GM12878 (cell line): Measurements from ENCODE around the gene RBM6. TPM values are rescaled to one million over a fixed set of nuclear protein-coding genes. Genes with fewer than 3 reads are reported as not detected.

ENCODE experiments used
- ATAC-seq: fragments of 200-7000 bp; cut with Tn5 transposase; 3 replicates; pipeline ENCODE4 v1.9.1; 2020; ENCODE audit warnings: mild to moderate bottlenecking, moderate library complexity
- BruUV-seq: library from RNA; stranded (reverse); fragments of 400-500 nt; replicated peaks from 2 replicates; lab custom pipeline; 2021; lab: Mats Ljungman, UMichigan
- CTCF ChIA-PET: fragments of 300-600 bp; sonication (Branson Sonifier 250); formaldehyde crosslinking; extraction: SDS; loops from one replicate; lab custom pipeline; 2021; ENCODE audit warnings: inconsistent platforms; lab: Yijun Ruan, JAX
- POLR2A ChIA-PET: fragments of 350-600 bp; formaldehyde crosslinking; extraction: SDS; loops from one replicate; lab custom pipeline; 2021; ENCODE audit warnings: inconsistent platforms; lab: Charles Lee
- RAD21 ChIA-PET: fragments of 300-600 bp; sonication (Branson Sonifier 250); formaldehyde crosslinking; loops from one replicate; lab custom pipeline; 2023; ENCODE audit warnings: antibody characterized with exemption; ENCODE audit not compliant: unreplicated experiment; lab: Charles Lee
- SMC1A ChIA-PET: fragments of 300-600 bp; sonication (Branson Sonifier 250); formaldehyde crosslinking; loops from one replicate; lab custom pipeline; 2023; ENCODE audit not compliant: unreplicated experiment, uncharacterized antibody; lab: Charles Lee
- DNase-seq: peaks from one replicate; pipeline ENCODE4 v3.0.0-alpha.2; 2011; ENCODE audit warnings: low read depth, low spot score
- FAIRE-seq: peaks from 3 replicates; lab custom pipeline; 2011; peaks lifted over from hg19 to GRCh38; lab: Jason Lieb, UNC
- H2AFZ ChIP-seq: 2 replicates; pipeline ENCODE4 v1.6.0; 2011; ENCODE audit warnings: low read depth, low read length, control low read depth; ENCODE audit not compliant: control insufficient read depth
- H3K27ac ChIP-seq: 2 replicates; pipeline ENCODE4 v1.5.1; 2011; ENCODE audit warnings: control low read depth; ENCODE audit not compliant: control insufficient read depth, insufficient read depth
- H3K27me3 ChIP-seq, 2 experiments: replicated peaks in 1 of 2; 2 replicates each; pipeline versions ENCODE4 v1.6.0 to v1.6.1; 2011; ENCODE audit warnings: low read length in 1 of 2; ENCODE audit not compliant: control insufficient read depth in 2 of 2, insufficient read depth in 2 of 2
- H3K36me3 ChIP-seq, 2 experiments: 2 replicates each; pipeline ENCODE4 v1.5.1; 2011; ENCODE audit warnings: low read length in 1 of 2; ENCODE audit not compliant: control insufficient read depth in 2 of 2, insufficient read depth in 2 of 2
- H3K4me1 ChIP-seq: 2 replicates; pipeline ENCODE4 v1.6.1; 2011; ENCODE audit warnings: mild to moderate bottlenecking, low read length, moderate library complexity, mixed read lengths; ENCODE audit not compliant: control insufficient read depth, insufficient read depth
- H3K4me2 ChIP-seq: 2 replicates; pipeline ENCODE4 v1.6.0; 2011; ENCODE audit warnings: control low read depth; ENCODE audit not compliant: control insufficient read depth, insufficient read depth
- H3K4me3 ChIP-seq: fragments of 200-600 bp; sonication (generic); 2 replicates; pipeline ENCODE4 v1.5.1; 2016
- H3K79me2 ChIP-seq: 2 replicates; pipeline ENCODE4 v1.6.0; 2011; ENCODE audit warnings: low read length; ENCODE audit not compliant: control insufficient read depth, insufficient read depth
- H3K9ac ChIP-seq: 2 replicates; pipeline ENCODE4 v1.8.0; 2011; ENCODE audit warnings: low read length, control low read depth, mixed read lengths; ENCODE audit not compliant: control insufficient read depth, insufficient read depth
- H3K9me3 ChIP-seq: replicated peaks from 3 replicates; pipeline ENCODE4 v1.5.1; 2011; ENCODE audit warnings: mild to moderate bottlenecking, low read length; ENCODE audit not compliant: control insufficient read depth, insufficient read depth
- H4K20me1 ChIP-seq: 2 replicates; pipeline ENCODE4 v1.6.0; 2011; ENCODE audit not compliant: control insufficient read depth, insufficient read depth
- ASH2L ChIP-seq: fragments of 300-600, 200-600 bp; sonication (generic); IDR thresholded peaks from 2 replicates; pipeline ENCODE4 v1.6.1; 2017; ENCODE audit warnings: low read depth, mild to moderate bottlenecking, borderline replicate concordance
- BCLAF1 ChIP-seq: fragments of 450-650 bp; IDR thresholded peaks from 2 replicates; pipeline ENCODE4 v1.6.1; 2017; ENCODE audit warnings: antibody characterized with exemption, mild to moderate bottlenecking, moderate library complexity
- CBX3 ChIP-seq: fragments of 200-600 bp; sonication (generic); IDR thresholded peaks from 2 replicates; pipeline ENCODE4 v1.6.1; 2016; ENCODE audit warnings: low read depth, borderline replicate concordance
- EED ChIP-seq: sonication (generic); IDR thresholded peaks from 2 replicates; pipeline ENCODE4 v1.6.1; 2016; ENCODE audit warnings: antibody characterized with exemption, low read depth
- KLF5 ChIP-seq: fragments of 450-650 bp; IDR thresholded peaks from 2 replicates; pipeline ENCODE4 v1.6.1; 2014; ENCODE audit warnings: mild to moderate bottlenecking; ENCODE audit not compliant: partially characterized antibody
- MEF2B ChIP-seq: fragments of 450-650 bp; IDR thresholded peaks from 2 replicates; pipeline ENCODE4 v1.6.1; 2018; ENCODE audit warnings: mild to moderate bottlenecking, moderate library complexity; ENCODE audit not compliant: partially characterized antibody, poor library complexity, severe bottlenecking
- RAD51 ChIP-seq: fragments of 450-650 bp; IDR thresholded peaks from 2 replicates; pipeline ENCODE4 v1.6.1; 2016; ENCODE audit warnings: moderate library complexity, mild to moderate bottlenecking, inconsistent platforms
- ZBTB11 ChIP-seq: fragments of 450-650 bp; formaldehyde crosslinking; IDR thresholded peaks from 2 replicates; pipeline ENCODE4 v1.5.0; 2022; ENCODE audit warnings: mild to moderate bottlenecking, missing genetic modification characterization
- WGBS: methylation state at CpG from one replicate; pipeline ENCODE4 v1.1.6; 2016; ENCODE audit warnings: low lambda C conversion rate; ENCODE audit not compliant: insufficient replicate concordance, insufficient coverage; ENCODE audit errors: missing lambda C conversion rate; 5-methylcytosine and 5-hydroxymethylcytosine counted together
- in situ Hi-C: fragments of 300-500 bp; cut with MboI; formaldehyde crosslinking; loops from 9 replicates; pipeline ENCODE4 v1.14.3; 2018; ENCODE audit warnings: mixed read lengths
- intact Hi-C: fragments of 100-400 bp; cut with micrococcal nuclease; formaldehyde crosslinking; loops from one replicate; pipeline ENCODE4 v1.14.2; 2022; ENCODE audit not compliant: unreplicated experiment
- polyA plus RNA-seq, 11 experiments: library from polyadenylated mRNA; depleted of rRNA in 4 of 11; unstranded in 6 of 11; stranded (reverse) in 5 of 11; fragments of >200 nt; fragmentation: Nextera tagmentation in 4 of 11; fragmentation: Illumina TruSeq in 1 of 11; extraction: Ambion mirVana in 4 of 11; extraction: Trizol in 1 of 11; gene quantifications; 1 replicate in 1 of 11; 2 replicates in 10 of 11; pipeline versions ENCODE4 v1.2.1 to v1.2.3, GENCODE V29; 2011 to 2016; ENCODE audit warnings: inconsistent platforms in 2 of 11, missing spikeins in 2 of 11, low read depth in 1 of 11
- total RNA-seq, 4 experiments: library from RNA; depleted of rRNA in 3 of 4; stranded (reverse); fragments of >200 nt in 3 of 4; fragmentation: Illumina TruSeq in 1 of 4; extraction: Trizol in 1 of 4; gene quantifications; 2 replicates each; pipeline versions ENCODE4 v1.2.1 to v1.2.3, GENCODE V29; 2013 to 2021

RBM6 gene
- total and polyA plus RNA-seq, 10 of the 15 experiments (the other 5 are each of a cell fraction or from before 2014, with no cell fraction given), result 45.3 to 103 (median 81.3) TPM

- intact Hi-C loops (no loop called here), in situ Hi-C loops (no loop called here)
- H3K4me2 ChIP-seq, result peak overlapping the region; percentile 94; the same call in 1 of the 2 replicates
- H3K4me1 ChIP-seq, result no peaks in the 10 kb centered on the region; the same call in 1 of the 2 replicates
- H2AFZ ChIP-seq, result no peak overlapping the region
- H3K9me3 ChIP-seq, result no peaks in the 10 kb centered on the region
- SMC1A ChIA-PET, result interaction anchor here (1.1 to 1.7 kb wide), 2 partner anchors 19 to 27 kb away, joined by 3 to 8 read pairs; no protein-coding TSS in a partner anchor
- no TSS peak for BruUV-seq
- no peak overlapping the region for H3K27ac ChIP-seq
- CTCF ChIA-PET, result interaction anchor here (0.7 to 2.6 kb wide), 9 partner anchors 18 to 834 kb away, joined by 3 to 6 read pairs (median 3); no protein-coding TSS in a partner anchor
- ATAC-seq, result no peak
- no peak for TF ChIP-seq EED
- no peak for TF ChIP-seq BCLAF1
- no peak for TF ChIP-seq MEF2B
- TF ChIP-seq ZBTB11, result no peak
- TF ChIP-seq ASH2L, result no peak
- TF ChIP-seq KLF5, result no peak
- no peak for TF ChIP-seq RAD51
- no peak for TF ChIP-seq CBX3
- TF ChIP-seq, all 136 proteins: peak for 0
- WGBS, result 65% methylated on average over 5 of the region's 5 CpGs
- Histone ChIP-seq H3K4me3 (peak overlapping the region; percentile 76; the same call in 1 of the 2 replicates), H4K20me1 (no peaks in the 10 kb centered on the region), H3K36me3 (no peaks in the 10 kb centered on the region), H3K79me2 (no peaks in the 10 kb centered on the region), H3K9ac (no peak overlapping the region), H3K27me3 (no peaks in the 10 kb centered on the region)
- no peak for DNase-seq
- ChIA-PET POLR2A (interaction anchor here (1.2 to 3.3 kb wide), 3 partner anchors 12 to 23 kb away, joined by 3 to 38 read pairs (median 5); partner anchors contain the start of gene RBM6), RAD21 (interaction anchor here (1.1 to 2.1 kb wide), 5 partner anchors 23 to 161 kb away, joined by 3 to 11 read pairs (median 4); partner anchors contain the start of genes INKA1 and RBM5)
- FAIRE-seq, result no peak
Observed at GRCh38 chr3:49928481-49929017, 11.4 kb upstream of the RBM6 start.
